SJSA1 (cell line): Measurements from ENCODE around the gene BLOC1S1. TPM values are rescaled to one million over a fixed set of nuclear protein-coding genes. Genes with fewer than 3 reads are reported as not detected.

Experiments used
- DNase-seq, 2 experiments: peaks; one replicate each; pipeline ENCODE4 v3.0.0-alpha.2; 2015 to 2020; ENCODE audit warnings: low spot score in 2 of 2, low read depth in 1 of 2
- H3K27ac ChIP-seq: fragments of 250-450 bp; sonication (Bioruptor Pico); 2 replicates; pipeline ENCODE4 v1.5.1; 2020; ENCODE audit warnings: mild to moderate bottlenecking, moderate library complexity
- H3K27me3 ChIP-seq: fragments of 250-450 bp; sonication (Bioruptor Pico); replicated peaks from 2 replicates; pipeline ENCODE4 v1.5.1; 2020; ENCODE audit warnings: mild to moderate bottlenecking, moderate library complexity
- H3K36me3 ChIP-seq: fragments of 250-450 bp; sonication (Bioruptor Pico); 2 replicates; pipeline ENCODE4 v1.5.1; 2020; ENCODE audit warnings: mild to moderate bottlenecking
- H3K4me1 ChIP-seq: fragments of 250-450 bp; sonication (Bioruptor Pico); replicated peaks from 2 replicates; pipeline ENCODE4 v1.6.1; 2021; ENCODE audit warnings: mild to moderate bottlenecking
- H3K4me3 ChIP-seq: fragments of 250-450 bp; sonication (Bioruptor Pico); 2 replicates; pipeline ENCODE4 v1.5.1; 2020; ENCODE audit warnings: mild to moderate bottlenecking
- H3K9me3 ChIP-seq: fragments of 250-450 bp; sonication (Bioruptor Pico); replicated peaks from 2 replicates; pipeline ENCODE4 v1.5.1; 2020; ENCODE audit warnings: mild to moderate bottlenecking
- total RNA-seq: library from RNA; depleted of rRNA; stranded (reverse); fragments of >200 nt; shearing (Covaris generic); gene quantifications from 2 replicates; pipeline ENCODE4 v1.2.3, GENCODE V29; 2014

The BLOC1S1 gene
- total RNA-seq, 1 experiment from 2014 or later: 91.9 TPM

GRCh38 chr12:55686366-55687010, 29.4 kb upstream of the BLOC1S1 start:
- no peak overlapping the region for H3K4me3 ChIP-seq

GRCh38 chr12:55687746-55688145, 28.1 kb upstream of the BLOC1S1 start:
- Histone ChIP-seq H3K27me3 (peaks cover 5% of the 10 kb centered on the region; the same call in 1 of the 2 replicates), H3K9me3 (no peaks in the 10 kb centered on the region), H3K27ac (no peak overlapping the region), H3K4me1 (no peaks in the 10 kb centered on the region), H3K4me3 (no peak overlapping the region), H3K36me3 (no peaks in the 10 kb centered on the region)
- DNase-seq: no peak

More at GRCh38 chr12:55686366-55687010, 29.4 kb upstream of the BLOC1S1 start:
- Histone ChIP-seq H3K27me3 (peaks cover 9% of the 10 kb centered on the region; the same call in 1 of the 2 replicates), H3K27ac (no peak overlapping the region), H3K36me3 (no peaks in the 10 kb centered on the region), H3K9me3 (no peaks in the 10 kb centered on the region), H3K4me1 (no peaks in the 10 kb centered on the region)
- DNase-seq: no peak

DNA sequence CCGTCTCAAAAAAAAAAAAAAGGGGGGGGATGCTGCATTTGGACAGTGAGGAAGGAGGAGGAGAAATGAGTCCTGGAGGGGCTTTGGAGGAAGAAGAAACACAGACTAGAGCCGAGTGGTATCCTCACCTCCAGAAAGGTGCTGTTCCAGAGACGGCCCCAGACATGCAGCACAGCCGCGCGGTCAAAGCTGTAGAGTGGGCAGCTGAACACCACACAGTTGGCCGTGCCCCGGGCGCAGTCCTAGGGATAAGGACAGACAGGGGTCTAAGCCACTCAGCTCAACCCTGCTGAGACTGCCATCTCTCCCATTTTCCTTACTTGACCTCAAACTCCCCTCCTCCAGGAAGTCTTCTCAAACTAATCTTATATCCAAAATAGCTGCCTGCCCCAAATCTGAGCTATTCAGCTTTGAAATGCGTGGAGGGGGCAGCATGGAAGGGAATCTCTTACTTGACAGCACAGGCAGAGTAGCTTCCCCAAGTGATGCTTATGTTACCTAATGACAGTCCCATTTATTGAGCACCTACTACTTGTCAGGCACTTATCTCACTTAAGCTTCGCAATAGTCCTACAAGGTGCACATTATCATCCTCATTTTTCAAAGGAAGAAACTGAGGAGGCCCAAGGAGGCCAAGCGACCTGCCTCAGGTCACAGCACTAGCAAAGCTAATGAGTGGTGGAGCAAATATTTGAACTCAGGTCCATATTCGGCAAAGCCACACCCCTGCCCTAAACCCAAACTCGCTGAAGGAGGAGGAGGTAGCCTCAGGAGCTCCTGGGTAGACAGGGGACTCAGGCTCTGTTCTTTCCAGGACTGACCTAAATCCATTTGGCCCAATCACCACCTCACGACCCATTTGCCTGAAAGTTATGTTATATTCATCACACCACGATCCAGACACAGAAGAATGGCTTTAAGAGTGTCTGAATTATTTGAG, 26.9 kb upstream of the BLOC1S1 start:
- Histone ChIP-seq H3K27me3 (no peaks in the 10 kb centered on the region; the same call in 1 of the 2 replicates), H3K36me3 (no peaks in the 10 kb centered on the region), H3K9me3 (no peaks in the 10 kb centered on the region), H3K4me3 (no peak overlapping the region), H3K4me1 (no peaks in the 10 kb centered on the region), H3K27ac (no peak overlapping the region)
- DNase-seq: no peak

GRCh38 chr12:55692631-55693322, 23.1 kb upstream of the BLOC1S1 start:
- no peak overlapping the region for H3K27ac ChIP-seq
- no peaks in the 10 kb centered on the region for H3K36me3 ChIP-seq
- DNase-seq: no peak
- no peaks in the 10 kb centered on the region for H3K9me3 ChIP-seq
- no peak overlapping the region for H3K4me3 ChIP-seq
- H3K4me1 ChIP-seq: no peaks in the 10 kb centered on the region
- peaks cover 8% of the 10 kb centered on the region; the same call in 1 of the 2 replicates for H3K27me3 ChIP-seq

GRCh38 chr12:55693323-55694187, 22.3 kb upstream of the BLOC1S1 start:
- Histone ChIP-seq H3K27ac (no peak overlapping the region), H3K4me3 (no peak overlapping the region), H3K27me3 (peaks cover 8% of the 10 kb centered on the region; the same call in 1 of the 2 replicates), H3K4me1 (no peaks in the 10 kb centered on the region), H3K36me3 (no peaks in the 10 kb centered on the region), H3K9me3 (no peaks in the 10 kb centered on the region)
- no peak for DNase-seq

DNA sequence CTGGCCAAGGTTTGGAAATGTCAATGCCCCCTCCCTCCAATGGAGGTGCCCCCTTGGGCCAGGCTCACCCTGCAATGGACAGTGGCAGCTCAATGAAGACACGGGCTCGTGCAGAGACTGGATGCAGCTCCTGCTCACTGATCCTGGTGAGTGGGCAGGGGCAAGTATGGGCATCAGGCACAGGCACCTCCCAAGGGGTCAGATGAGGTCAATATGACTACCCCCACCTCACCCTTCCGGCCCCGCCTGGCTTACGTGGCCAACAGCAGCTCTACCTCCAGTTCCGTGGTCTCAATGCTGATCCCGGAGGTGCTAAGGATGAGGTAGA, 21.7 kb upstream of the BLOC1S1 start:
- Histone ChIP-seq H3K9me3 (no peaks in the 10 kb centered on the region), H3K4me1 (no peaks in the 10 kb centered on the region), H3K4me3 (no peak overlapping the region), H3K36me3 (no peaks in the 10 kb centered on the region), H3K27me3 (peaks cover 8% of the 10 kb centered on the region; the same call in 1 of the 2 replicates), H3K27ac (no peak overlapping the region)
- DNase-seq: no peak

DNA sequence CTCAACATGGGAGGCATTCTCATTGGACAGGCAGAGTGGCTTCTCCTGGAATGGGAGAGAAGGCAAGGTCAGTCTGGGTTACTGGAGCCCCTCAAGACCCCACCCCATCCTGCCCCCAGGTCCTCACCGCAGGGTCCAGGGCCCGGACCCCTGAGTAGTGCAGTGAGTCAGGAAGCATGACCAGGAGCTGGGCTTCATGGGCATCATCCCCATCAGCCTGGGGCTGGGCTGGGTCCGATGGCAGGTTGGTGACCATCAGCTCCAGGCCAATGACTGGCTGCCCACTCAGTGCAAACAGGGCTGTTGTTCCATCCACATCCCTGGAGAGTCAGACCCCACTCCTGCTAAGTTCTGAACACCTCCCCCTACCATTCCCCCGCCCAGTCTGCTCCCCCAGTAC, 21.2 kb upstream of the BLOC1S1 start:
- Histone ChIP-seq H3K36me3 (no peaks in the 10 kb centered on the region), H3K4me1 (no peaks in the 10 kb centered on the region), H3K27ac (no peak overlapping the region), H3K27me3 (peaks cover 8% of the 10 kb centered on the region; the same call in 1 of the 2 replicates), H3K4me3 (no peak overlapping the region), H3K9me3 (no peaks in the 10 kb centered on the region)
- DNase-seq: no peak

DNA sequence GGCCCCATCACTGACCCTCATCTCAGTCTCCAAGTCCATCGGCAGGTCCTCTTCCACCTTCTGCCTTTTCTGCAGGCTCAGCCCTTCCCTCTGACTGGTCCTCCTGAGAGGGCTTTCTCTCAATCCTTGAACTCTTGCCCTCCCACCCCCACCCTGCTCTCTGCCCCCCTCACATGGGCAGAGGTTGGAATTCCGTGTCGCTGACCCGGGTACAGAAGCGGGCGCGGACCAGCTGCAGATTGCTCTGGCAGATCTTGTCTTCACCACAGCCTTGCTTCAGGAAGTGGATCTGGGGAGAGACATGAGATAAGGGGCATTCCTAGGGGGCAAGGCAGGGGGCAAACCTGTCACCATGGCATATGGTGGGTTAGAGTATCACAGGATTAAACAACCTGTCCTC, 20.5 kb upstream of the BLOC1S1 start:
- no peaks in the 10 kb centered on the region for H3K36me3 ChIP-seq

DNA sequence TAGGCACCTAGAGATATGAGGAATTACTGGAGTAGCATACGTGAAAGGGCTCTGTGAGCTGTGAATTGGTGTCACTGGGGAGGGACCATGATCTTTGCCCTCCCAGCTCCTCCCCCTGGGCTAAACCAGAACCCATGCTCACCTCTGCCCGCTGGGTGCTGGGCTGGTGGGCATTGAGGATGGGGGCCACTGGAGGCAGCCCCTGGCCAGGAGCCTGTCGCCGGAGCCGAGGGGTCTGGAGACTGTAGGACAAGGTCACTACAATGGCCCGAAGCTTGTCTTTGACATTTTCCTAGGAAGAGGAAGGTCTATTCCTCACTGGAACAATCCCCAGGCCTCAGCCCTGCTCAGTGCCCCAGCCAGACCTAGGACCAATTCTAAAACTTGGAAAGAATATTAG, 19.7 kb upstream of the BLOC1S1 start:
- H3K27me3 ChIP-seq: peaks cover 8% of the 10 kb centered on the region; the same call in 1 of the 2 replicates

More for the DNA sequence above, 20.5 kb upstream of the BLOC1S1 start:
- Histone ChIP-seq H3K27ac (no peak overlapping the region), H3K27me3 (peaks cover 8% of the 10 kb centered on the region; the same call in 1 of the 2 replicates), H3K4me1 (no peaks in the 10 kb centered on the region), H3K9me3 (no peaks in the 10 kb centered on the region), H3K4me3 (no peak overlapping the region)
- DNase-seq: no peak

GRCh38 chr12:55696796-55697462, 18.9 kb upstream of the BLOC1S1 start:
- H3K9me3 ChIP-seq: no peaks in the 10 kb centered on the region
- no peak overlapping the region for H3K4me3 ChIP-seq
- H3K27ac ChIP-seq: no peak overlapping the region
- H3K36me3 ChIP-seq: no peaks in the 10 kb centered on the region
- H3K27me3 ChIP-seq: peaks cover 8% of the 10 kb centered on the region; the same call in 1 of the 2 replicates
- no peaks in the 10 kb centered on the region for H3K4me1 ChIP-seq
- DNase-seq: no peak

More for the DNA sequence above, 19.7 kb upstream of the BLOC1S1 start:
- no peaks in the 10 kb centered on the region for H3K9me3 ChIP-seq
- no peaks in the 10 kb centered on the region for H3K4me1 ChIP-seq
- H3K4me3 ChIP-seq: no peak overlapping the region
- no peak overlapping the region for H3K27ac ChIP-seq
- DNase-seq: no peak
- H3K36me3 ChIP-seq: no peaks in the 10 kb centered on the region

DNA sequence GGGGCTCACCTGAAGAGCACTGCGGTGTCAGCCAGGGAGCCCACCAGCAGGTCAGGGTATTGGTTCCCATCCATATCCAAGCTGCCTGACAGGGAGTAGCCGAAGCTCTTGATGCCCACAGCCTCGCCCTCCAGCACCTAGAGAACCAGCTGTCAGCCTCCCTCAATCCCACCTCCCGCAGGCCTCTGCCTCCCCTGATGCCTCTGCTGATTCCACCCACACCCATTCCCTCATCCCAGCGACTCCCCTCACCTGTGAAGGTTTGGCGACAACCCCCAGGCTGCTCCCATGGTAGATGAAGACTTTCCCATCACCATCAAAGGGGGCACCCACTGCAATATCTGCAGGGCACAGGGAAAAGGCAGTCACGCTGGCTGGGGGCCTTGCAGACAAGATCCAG, 18.2 kb upstream of the BLOC1S1 start:
- H3K27me3 ChIP-seq: peaks cover 8% of the 10 kb centered on the region; the same call in 1 of the 2 replicates
- DNase-seq: no peak
- no peaks in the 10 kb centered on the region for H3K9me3 ChIP-seq
- no peak overlapping the region for H3K27ac ChIP-seq
- no peaks in the 10 kb centered on the region for H3K36me3 ChIP-seq
- no peak overlapping the region for H3K4me3 ChIP-seq
- no peaks in the 10 kb centered on the region for H3K4me1 ChIP-seq

DNA sequence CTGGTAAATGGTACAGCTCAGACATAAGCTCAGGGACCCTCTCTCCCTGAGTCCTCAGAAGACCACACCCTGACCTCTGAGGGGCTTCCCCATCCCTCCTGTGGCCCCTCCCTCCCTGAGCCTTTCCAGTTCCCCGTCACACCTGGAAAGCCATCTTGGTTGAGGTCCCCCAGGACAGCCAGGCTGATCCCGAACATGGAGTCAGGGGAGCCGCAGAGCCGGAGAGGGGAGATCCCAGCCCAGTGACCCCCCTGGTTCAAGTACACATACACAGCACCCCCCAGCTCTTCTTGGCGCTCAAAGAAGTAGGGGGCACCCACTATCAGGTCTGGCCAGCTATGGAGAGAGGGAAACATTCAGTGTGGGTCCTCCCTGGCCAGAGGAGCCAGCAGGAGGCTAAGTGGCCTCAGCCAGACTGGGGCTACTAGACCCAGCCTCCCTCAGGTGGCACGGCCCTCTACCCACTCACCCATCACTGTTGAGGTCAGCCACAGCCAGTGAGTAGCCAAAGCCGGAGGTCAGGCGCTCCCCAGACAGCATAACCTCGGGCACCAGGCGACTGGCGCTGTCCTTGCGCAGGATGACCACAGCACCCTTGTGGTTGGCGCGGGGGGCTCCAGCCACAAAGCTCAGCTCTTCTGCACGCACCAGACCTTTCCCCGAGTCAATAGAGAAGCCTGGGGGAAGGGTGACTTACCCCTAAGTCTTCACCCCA, 17.4 kb upstream of the BLOC1S1 start:
- Histone ChIP-seq H3K27ac (no peak overlapping the region), H3K36me3 (no peaks in the 10 kb centered on the region), H3K27me3 (peaks cover 8% of the 10 kb centered on the region; the same call in 1 of the 2 replicates), H3K9me3 (no peaks in the 10 kb centered on the region), H3K4me3 (no peak overlapping the region), H3K4me1 (no peaks in the 10 kb centered on the region)
- DNase-seq: no peak
